ENCODE results near the gene PSMB3. TPM values are rescaled to one million over a fixed set of nuclear protein-coding genes. Genes with fewer than 3 reads are reported as not detected.

The PSMB3 gene
- total RNA-seq, 1 experiment from 2014 or later: 273 TPM

GRCh38 chr17:38745545-38745944, 7.0 kb upstream of the PSMB3 start:
- ChIA-PET POLR2A (interaction anchor here (1.6 kb wide), 1 partner anchor 17 kb away, joined by 3 read pairs; no protein-coding TSS in a partner anchor), CTCF (interaction anchor here (0.6 to 2.1 kb wide), 4 partner anchors 11 to 656 kb away, joined by 3 to 29 read pairs (median 6); partner anchors contain the start of gene FBXL20)
- TF ChIP-seq ZNF423 (CRISPR knock-in tag; IDR thresholded peaks at IDR 0.05) (peak; percentile 70), ATF1 (CRISPR knock-in tag; IDR thresholded peaks at IDR 0.05) (no peak), ZNF416 (CRISPR knock-in tag; IDR thresholded peaks at IDR 0.05) (no peak), ZNF317 (CRISPR knock-in tag; IDR thresholded peaks at IDR 0.05; ENCODE audit: borderline replicate concordance, low read depth) (no peak)
- no peak overlapping the region; the same call in 1 of the 2 replicates for H3K27ac Mint-ChIP-seq
- peak overlapping the region; percentile 86 for H3K4me3 Mint-ChIP-seq
- DNase-seq (ENCODE audit: low spot score): no peak
- H3K9me3 Mint-ChIP-seq: no peaks in the 10 kb centered on the region
- H3K27me3 Mint-ChIP-seq (ENCODE audit: low read depth): no peaks in the 10 kb centered on the region; the same call in 1 of the 2 replicates
- H3K36me3 Mint-ChIP-seq: peaks cover 5% of the 10 kb centered on the region; the same call in 1 of the 2 replicates
- no peak for ATAC-seq
- peaks cover 54% of the 10 kb centered on the region for H3K4me1 Mint-ChIP-seq

- Mint-ChIP-seq H3K27ac (peak overlapping the region; percentile 70), H3K4me1 (peaks cover 59% of the 10 kb centered on the region), H3K4me3 (peak overlapping the region; percentile 86), H3K9me3 (no peaks in the 10 kb centered on the region), H3K36me3 (peaks cover 5% of the 10 kb centered on the region; the same call in 1 of the 2 replicates), H3K27me3 (ENCODE audit: low read depth) (peaks cover 2% of the 10 kb centered on the region)
- CTCF ChIA-PET: interaction anchor here (0.9 to 2.1 kb wide), 5 partner anchors 12 to 237 kb away, joined by 3 to 29 read pairs (median 3); no protein-coding TSS in a partner anchor
- ATAC-seq: peak; percentile 1; the same call in 1 of the 2 replicates
- POLR2A ChIA-PET: interaction anchor here (1.6 kb wide), 1 partner anchor 18 kb away, joined by 3 read pairs; no protein-coding TSS in a partner anchor
- no peak for DNase-seq (ENCODE audit: low spot score)
- peak; percentile 80 for TF ChIP-seq USF2 (CRISPR knock-in tag; IDR thresholded peaks at IDR 0.05)
- TF ChIP-seq ATF3 (CRISPR knock-in tag; conservative IDR thresholded peaks at IDR 0.05): no peak
- peak; percentile 74 for TF ChIP-seq USF1 (CRISPR knock-in tag; IDR thresholded peaks at IDR 0.05)
- TF ChIP-seq NR1H2 (CRISPR knock-in tag; IDR thresholded peaks at IDR 0.05): no peak
Measured at GRCh38 chr17:38746004-38746848, 6.3 kb upstream of the PSMB3 start.

- H3K27me3 Mint-ChIP-seq (ENCODE audit: low read depth): peaks cover 2% of the 10 kb centered on the region
- H3K4me3 Mint-ChIP-seq: peak overlapping the region; percentile 86
- no peak for DNase-seq (ENCODE audit: low spot score)
- no peak for ATAC-seq
- peaks cover 5% of the 10 kb centered on the region; the same call in 1 of the 2 replicates for H3K36me3 Mint-ChIP-seq
- no peaks in the 10 kb centered on the region for H3K9me3 Mint-ChIP-seq
- POLR2A ChIA-PET: no interaction called here
- CTCF ChIA-PET: interaction anchor here (1.0 to 2.1 kb wide), 4 partner anchors 12 to 238 kb away, joined by 3 to 29 read pairs (median 3); no protein-coding TSS in a partner anchor
- TF ChIP-seq NFATC4 (CRISPR knock-in tag; IDR thresholded peaks at IDR 0.05): no peak
- TF ChIP-seq HMGXB4 (CRISPR knock-in tag; IDR thresholded peaks at IDR 0.05): peak; percentile 5; the same call in 1 of the 2 replicates
- TF ChIP-seq AFF4 (CRISPR knock-in tag; IDR thresholded peaks at IDR 0.05; ENCODE audit: borderline replicate concordance): no peak
- TF ChIP-seq KAT7 (CRISPR knock-in tag; IDR thresholded peaks at IDR 0.05; ENCODE audit: borderline replicate concordance): no peak
- TF ChIP-seq ZNF263 (CRISPR knock-in tag; IDR thresholded peaks at IDR 0.05; ENCODE audit: low read depth): no peak
- no peak for TF ChIP-seq FOXJ3 (CRISPR knock-in tag; IDR thresholded peaks at IDR 0.05; ENCODE audit: borderline replicate concordance)
- peaks cover 53% of the 10 kb centered on the region for H3K4me1 Mint-ChIP-seq
- H3K27ac Mint-ChIP-seq: peak overlapping the region; percentile 70; the same call in 1 of the 2 replicates
Measured at GRCh38 chr17:38746849-38747462, 5.6 kb upstream of the PSMB3 start.

Data from WTC11 (cell line).